GM12801 (cell line): ENCODE data around the gene SCCPDH.

ENCODE experiments used
- TF ChIP-seq, protein P1 (sequence below): IDR thresholded peaks from one replicate; pipeline ENCODE4 v1.5.1; 2011; ENCODE audit warnings: control low read depth; ENCODE audit not compliant: insufficient read length; ENCODE audit errors: extremely low read depth

Gene SCCPDH, protein sequence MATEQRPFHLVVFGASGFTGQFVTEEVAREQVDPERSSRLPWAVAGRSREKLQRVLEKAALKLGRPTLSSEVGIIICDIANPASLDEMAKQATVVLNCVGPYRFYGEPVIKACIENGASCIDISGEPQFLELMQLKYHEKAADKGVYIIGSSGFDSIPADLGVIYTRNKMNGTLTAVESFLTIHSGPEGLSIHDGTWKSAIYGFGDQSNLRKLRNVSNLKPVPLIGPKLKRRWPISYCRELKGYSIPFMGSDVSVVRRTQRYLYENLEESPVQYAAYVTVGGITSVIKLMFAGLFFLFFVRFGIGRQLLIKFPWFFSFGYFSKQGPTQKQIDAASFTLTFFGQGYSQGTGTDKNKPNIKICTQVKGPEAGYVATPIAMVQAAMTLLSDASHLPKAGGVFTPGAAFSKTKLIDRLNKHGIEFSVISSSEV

DNA sequence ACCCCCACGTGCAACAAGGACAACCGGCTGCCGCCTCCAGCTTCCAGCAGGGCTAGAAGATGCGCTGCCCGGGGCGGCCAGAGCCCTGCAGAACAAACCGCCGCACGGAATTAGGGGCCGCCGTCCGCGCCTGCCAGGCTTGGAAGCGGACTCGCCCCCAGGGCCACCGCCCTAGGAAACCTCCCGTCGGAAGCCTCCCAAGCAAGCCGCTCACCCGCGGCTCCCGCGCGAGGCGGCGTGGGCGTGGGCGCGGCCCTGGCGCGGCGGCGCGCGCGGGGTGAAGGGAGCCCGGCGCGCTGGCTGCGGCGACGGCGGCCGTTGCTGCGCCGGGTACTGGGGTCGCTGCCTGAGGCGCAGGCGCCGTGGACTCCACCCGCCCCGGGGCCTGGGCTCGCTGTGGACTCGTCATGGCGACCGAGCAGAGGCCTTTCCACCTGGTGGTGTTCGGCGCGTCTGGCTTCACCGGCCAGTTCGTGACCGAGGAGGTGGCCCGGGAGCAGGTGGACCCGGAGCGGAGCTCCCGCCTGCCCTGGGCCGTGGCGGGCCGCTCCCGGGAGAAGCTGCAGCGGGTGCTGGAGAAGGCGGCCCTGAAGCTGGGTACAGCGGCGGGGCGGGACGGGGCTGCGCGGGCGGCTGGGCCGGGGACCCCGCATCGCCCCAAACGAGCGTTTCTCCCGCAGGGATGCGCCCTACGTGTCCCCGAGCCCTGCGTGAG is at the start of gene SCCPDH:
Gene SCCPDH (plus strand): TSS at position 394 of the 715 bp plus-strand sequence. CDS start 14 bp downstream, at position 408.
- TF ChIP-seq, protein P1, sequence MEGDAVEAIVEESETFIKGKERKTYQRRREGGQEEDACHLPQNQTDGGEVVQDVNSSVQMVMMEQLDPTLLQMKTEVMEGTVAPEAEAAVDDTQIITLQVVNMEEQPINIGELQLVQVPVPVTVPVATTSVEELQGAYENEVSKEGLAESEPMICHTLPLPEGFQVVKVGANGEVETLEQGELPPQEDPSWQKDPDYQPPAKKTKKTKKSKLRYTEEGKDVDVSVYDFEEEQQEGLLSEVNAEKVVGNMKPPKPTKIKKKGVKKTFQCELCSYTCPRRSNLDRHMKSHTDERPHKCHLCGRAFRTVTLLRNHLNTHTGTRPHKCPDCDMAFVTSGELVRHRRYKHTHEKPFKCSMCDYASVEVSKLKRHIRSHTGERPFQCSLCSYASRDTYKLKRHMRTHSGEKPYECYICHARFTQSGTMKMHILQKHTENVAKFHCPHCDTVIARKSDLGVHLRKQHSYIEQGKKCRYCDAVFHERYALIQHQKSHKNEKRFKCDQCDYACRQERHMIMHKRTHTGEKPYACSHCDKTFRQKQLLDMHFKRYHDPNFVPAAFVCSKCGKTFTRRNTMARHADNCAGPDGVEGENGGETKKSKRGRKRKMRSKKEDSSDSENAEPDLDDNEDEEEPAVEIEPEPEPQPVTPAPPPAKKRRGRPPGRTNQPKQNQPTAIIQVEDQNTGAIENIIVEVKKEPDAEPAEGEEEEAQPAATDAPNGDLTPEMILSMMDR = no peak

DNA sequence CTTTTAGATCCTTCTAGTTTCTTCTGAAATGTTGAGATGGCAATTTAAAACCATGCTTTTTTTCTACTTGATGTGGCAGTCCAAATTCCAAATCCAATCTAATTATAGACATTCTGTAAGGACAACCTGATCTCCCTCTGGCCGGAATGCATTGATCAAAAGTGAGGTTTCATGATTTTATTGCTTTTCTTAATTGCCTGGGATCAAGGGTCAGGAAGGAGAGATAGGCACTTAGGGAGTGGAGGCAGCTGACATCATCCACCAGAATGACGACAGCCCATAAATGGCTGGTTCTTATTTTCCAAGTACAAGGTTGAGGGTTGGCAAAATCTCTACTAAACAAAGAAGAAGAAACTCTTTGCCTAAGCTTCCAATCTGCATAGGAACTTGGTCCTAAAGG is 46.4 kb upstream of the SCCPDH start:
- TF ChIP-seq, protein P1 = no peak

DNA sequence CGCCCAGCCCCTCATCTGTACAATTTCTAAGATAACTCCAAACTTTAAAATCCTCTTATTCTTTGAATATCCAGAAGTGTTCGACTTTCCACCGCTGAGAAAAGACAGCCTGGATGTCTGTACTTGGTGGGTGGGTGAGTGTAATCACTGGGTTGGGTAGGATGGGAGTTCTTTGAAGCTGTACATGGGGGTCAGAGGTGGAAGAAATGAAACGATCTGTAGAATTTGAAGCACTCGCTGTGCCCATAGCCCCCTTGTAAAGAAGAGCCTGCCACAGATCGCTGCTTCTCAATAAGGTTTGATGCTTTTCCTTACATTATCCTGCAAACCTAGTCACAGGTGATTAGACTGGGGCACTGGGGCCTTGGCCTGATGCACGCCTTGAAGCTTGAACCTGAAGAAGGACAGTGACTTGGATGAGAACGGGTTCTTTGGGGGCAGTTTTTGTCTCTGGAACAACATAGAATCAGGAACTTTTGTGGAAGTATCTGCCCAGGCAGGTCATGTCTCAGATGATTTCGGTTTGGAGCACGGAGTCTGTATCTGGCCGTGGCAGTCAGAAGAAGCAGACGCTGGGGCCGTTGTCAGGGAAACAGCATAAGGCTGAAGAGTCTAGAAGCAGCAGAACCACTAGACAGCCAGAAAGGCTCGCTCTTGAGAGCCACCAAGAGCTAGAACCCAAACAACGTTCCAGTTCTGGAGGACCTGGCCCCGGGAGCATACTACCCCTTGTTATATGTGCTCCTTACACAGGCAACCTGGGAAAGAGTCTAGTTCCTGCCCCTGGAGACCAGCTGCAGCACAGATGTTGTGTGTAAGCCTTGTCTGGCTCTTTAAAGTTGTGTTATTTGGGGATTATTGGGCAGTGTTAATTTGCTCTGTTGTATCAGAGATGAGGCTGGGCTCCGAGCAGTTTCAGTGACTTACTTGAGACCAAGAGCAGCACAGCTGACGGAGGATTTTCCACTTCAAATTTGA is 45.1 kb upstream of the SCCPDH start:
- TF ChIP-seq, protein P1 = no peak

DNA sequence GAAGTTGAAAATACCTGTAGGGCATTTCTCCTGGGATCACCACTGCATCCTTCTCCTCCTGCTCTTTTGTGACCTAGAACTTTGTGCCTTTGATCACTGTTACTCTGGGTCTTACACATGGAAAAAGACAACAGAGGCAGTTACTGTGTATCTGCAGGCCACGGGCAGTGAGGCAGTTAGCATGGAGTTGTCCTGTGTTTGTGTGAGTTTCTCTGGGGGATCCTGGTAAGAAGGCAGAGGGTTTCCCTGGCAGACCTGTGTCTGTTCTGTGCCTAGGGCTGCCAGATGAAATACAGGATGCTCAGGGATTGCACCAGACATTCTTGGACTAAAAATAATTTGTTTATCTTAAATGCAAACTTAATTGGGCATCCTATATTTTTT is 44.4 kb upstream of the SCCPDH start:
- TF ChIP-seq, protein P1 = no peak

DNA sequence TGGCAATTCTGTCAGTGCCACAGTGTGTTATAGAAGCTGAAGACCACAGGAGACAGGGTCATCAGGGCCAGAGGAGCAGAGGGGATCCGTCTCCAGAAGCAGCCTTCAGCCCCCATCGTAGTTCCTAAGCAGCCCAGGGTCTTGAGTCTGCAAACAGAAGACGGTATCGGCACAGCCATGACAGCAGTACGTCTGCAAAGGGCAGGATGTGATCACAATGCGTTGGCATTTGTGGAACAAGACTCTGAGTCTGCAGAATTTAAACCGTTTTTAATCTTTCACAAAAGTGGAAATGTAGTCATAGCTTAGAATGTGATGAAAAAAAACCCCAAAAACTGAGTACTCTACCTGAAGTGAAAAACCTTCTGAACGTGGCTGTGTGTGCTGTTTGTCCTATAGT is 44.0 kb upstream of the SCCPDH start:
- TF ChIP-seq, protein P1 = no peak

GRCh38 chr1:246680696-246681130 is 43.5 kb upstream of the SCCPDH start:
- TF ChIP-seq, protein P1 = no peak
